GM23338 (cell line): Measurements from ENCODE around the gene SRXN1. TPM values are rescaled to one million over a fixed set of nuclear protein-coding genes. Genes with fewer than 3 reads are reported as not detected.

ENCODE experiments used
- ATAC-seq: fragments of 200-7000 bp; cut with Tn5 transposase; 3 replicates; pipeline ENCODE4 v1.9.1; 2020
- DNase-seq: peaks from one replicate; pipeline ENCODE4 v3.0.0-alpha.2; 2015; ENCODE audit warnings: low spot score
- H2AFZ ChIP-seq: fragments of 200-600 bp; sonication (generic); 2 replicates; pipeline ENCODE4 v1.8.0; 2016; ENCODE audit warnings: antibody characterized with exemption, mild to moderate bottlenecking, moderate library complexity
- H3F3A ChIP-seq: fragments of 200-600 bp; sonication (generic); replicated peaks from 2 replicates; pipeline ENCODE4 v1.8.0; 2017; ENCODE audit warnings: antibody characterized with exemption, mixed run types, low read depth
- H3K27ac ChIP-seq: fragments of 200-600 bp; sonication (generic); 2 replicates; pipeline ENCODE4 v1.6.1; 2016; ENCODE audit warnings: low read depth
- H3K27me3 ChIP-seq: fragments of 200-600 bp; sonication (generic); 2 replicates; pipeline ENCODE4 v1.8.0; 2016; ENCODE audit warnings: mild to moderate bottlenecking, mixed run types, moderate library complexity; ENCODE audit not compliant: insufficient read depth
- H3K36me3 ChIP-seq: fragments of 200-600 bp; sonication (generic); 2 replicates; pipeline ENCODE4 v1.8.0; 2016; ENCODE audit warnings: mild to moderate bottlenecking; ENCODE audit not compliant: insufficient read depth
- H3K4me1 ChIP-seq: fragments of 200-600 bp; sonication (generic); 2 replicates; pipeline ENCODE4 v1.8.0; 2016; ENCODE audit warnings: mild to moderate bottlenecking, moderate library complexity; ENCODE audit not compliant: insufficient read depth
- H3K4me2 ChIP-seq: fragments of 200-600 bp; sonication (generic); 2 replicates; pipeline ENCODE4 v1.7.1; 2017; ENCODE audit warnings: mixed run types
- H3K4me3 ChIP-seq: fragments of 200-600 bp; sonication (generic); 2 replicates; pipeline ENCODE4 v1.6.1; 2016; ENCODE audit warnings: mixed run types
- H3K79me2 ChIP-seq: fragments of 200-600 bp; sonication (generic); replicated peaks from 2 replicates; pipeline ENCODE4 v1.8.0; 2017; ENCODE audit warnings: mild to moderate bottlenecking; ENCODE audit not compliant: insufficient read depth
- H3K9me2 ChIP-seq: fragments of 200-600 bp; sonication (generic); 2 replicates; pipeline ENCODE4 v1.8.0; 2017; ENCODE audit not compliant: insufficient read depth
- H4K20me1 ChIP-seq: fragments of 200-600 bp; sonication (generic); replicated peaks from 2 replicates; pipeline ENCODE4 v1.8.0; 2017; ENCODE audit warnings: mild to moderate bottlenecking; ENCODE audit not compliant: insufficient read depth
- H3K27ac Mint-ChIP-seq: 2 replicates; pipeline ENCODE4 v1.8.0; 2020; ENCODE audit warnings: inconsistent platforms, mild to moderate bottlenecking, moderate library complexity, mixed read lengths
- H3K27me3 Mint-ChIP-seq: 3 replicates; pipeline ENCODE4 v1.8.0; 2022; ENCODE audit warnings: low read depth, mild to moderate bottlenecking, moderate library complexity, mixed read lengths, inconsistent platforms; ENCODE audit not compliant: insufficient read depth, poor library complexity
- H3K36me3 Mint-ChIP-seq: 3 replicates; pipeline ENCODE4 v1.8.0; 2021; ENCODE audit warnings: low read depth, mild to moderate bottlenecking, inconsistent platforms, moderate library complexity, mixed read lengths
- H3K4me1 Mint-ChIP-seq: 3 replicates; pipeline ENCODE4 v1.8.0; 2020; ENCODE audit warnings: mild to moderate bottlenecking, inconsistent platforms, mixed read lengths
- H3K4me3 Mint-ChIP-seq: 3 replicates; pipeline ENCODE4 v1.8.0; 2021; ENCODE audit warnings: moderate library complexity, mild to moderate bottlenecking, inconsistent platforms, mixed read lengths
- H3K9me3 Mint-ChIP-seq: 3 replicates; pipeline ENCODE4 v1.8.0; 2020; ENCODE audit warnings: moderate library complexity, mild to moderate bottlenecking, inconsistent platforms, mixed read lengths
- ETS1 ChIP-seq: IDR thresholded peaks from 2 replicates; pipeline ENCODE4 v1.6.1; 2016; ENCODE audit warnings: antibody characterized with exemption
- EZH2 ChIP-seq: fragments of 200-600 bp; sonication (generic); IDR thresholded peaks from one replicate; pipeline ENCODE4 v1.8.0; 2017; ENCODE audit warnings: antibody characterized with exemption, mild to moderate bottlenecking, low read depth; ENCODE audit not compliant: unreplicated experiment
- JUNB ChIP-seq: IDR thresholded peaks from one replicate; pipeline ENCODE4 v1.6.1; 2016; ENCODE audit warnings: antibody characterized with exemption; ENCODE audit not compliant: unreplicated experiment
- NANOG ChIP-seq: IDR thresholded peaks from 2 replicates; pipeline ENCODE4 v1.6.1; 2016; ENCODE audit warnings: antibody characterized with exemption, borderline replicate concordance
- POLR2AphosphoS5 ChIP-seq: IDR thresholded peaks from 2 replicates; pipeline ENCODE4 v1.6.1; 2016; ENCODE audit warnings: antibody characterized with exemption, low read depth
- ZNF114 ChIP-seq: fragments of 250-450 bp; sonication (Bioruptor Pico); IDR thresholded peaks from 2 replicates; pipeline ENCODE4 v1.5.0; 2020; ENCODE audit warnings: mild to moderate bottlenecking, moderate library complexity
- ZNF462 ChIP-seq: fragments of 250-450 bp; sonication (Bioruptor Pico); IDR thresholded peaks from 2 replicates; pipeline ENCODE4 v1.5.0; 2020; ENCODE audit warnings: mild to moderate bottlenecking, moderate library complexity
- polyA plus RNA-seq: library from polyadenylated mRNA; unstranded; fragments of >200 nt; fragmentation: Nextera tagmentation; extraction: Ambion mirVana; gene quantifications from 2 replicates; pipeline ENCODE4 v1.2.1, GENCODE V29; 2016
- total RNA-seq: library from RNA; depleted of rRNA; stranded (reverse); fragments of >200 nt; shearing (Covaris generic); gene quantifications from 2 replicates; pipeline ENCODE4 v1.2.3, GENCODE V29; 2014

The SRXN1 gene
- total and polyA plus RNA-seq, 2 experiments from 2014 or later: 8.4 to 26.6 TPM

- peak; percentile 72; the same call in 1 of the 2 replicates for TF ChIP-seq ETS1
- no peak for TF ChIP-seq JUNB
- no peak for TF ChIP-seq ZNF462 (CRISPR knock-in tag)
- TF ChIP-seq ZNF114 (CRISPR knock-in tag): no peak
Measured at GRCh38 chr20:645318-646106, 7.5 kb downstream of the SRXN1 start (continued).

- Histone ChIP-seq H3K36me3 (no peaks in the 10 kb centered on the region), H3F3A (peaks cover 15% of the 10 kb centered on the region; the same call in 1 of the 2 replicates), H4K20me1 (no peaks in the 10 kb centered on the region; the same call in 1 of the 2 replicates), H3K27ac (no peak overlapping the region), H2AFZ (no peak overlapping the region), H3K4me3 (no peak overlapping the region), H3K4me2 (no peak overlapping the region), H3K9me2 (no peaks in the 10 kb centered on the region), H3K4me1 (0 out of 2 replicates have a peak, but pooled peaks cover 4% of the 10 kb centered on the region), H3K79me2 (no peaks in the 10 kb centered on the region), H3K27me3 (no peaks in the 10 kb centered on the region)
- H3K4me1 Mint-ChIP-seq: peaks cover 11% of the 10 kb centered on the region
- peaks cover 13% of the 10 kb centered on the region; the same call in 2 of the 3 replicates for H3K9me3 Mint-ChIP-seq
- no peak overlapping the region for H3K4me3 Mint-ChIP-seq
- H3K36me3 Mint-ChIP-seq: peaks cover 33% of the 10 kb centered on the region
- H3K27ac Mint-ChIP-seq: no peak overlapping the region
- H3K27me3 Mint-ChIP-seq: peaks cover 22% of the 10 kb centered on the region
- ATAC-seq (no peak), DNase-seq (no peak)
- TF ChIP-seq EZH2 (no peak), NANOG (no peak), POLR2AphosphoS5 (no peak), ZNF114 (CRISPR knock-in tag) (no peak)
Measured at GRCh38 chr20:644692-645317, 8.2 kb downstream of the SRXN1 start.
